ENCODE data around the gene WHRN.

GRCh38 chr9:114404531-114404930 is 100.7 kb downstream of the WHRN start:
- TF ChIP-seq EZH2 (IDR thresholded peaks at IDR 0.05; ENCODE audit: low read depth) (no peak), CTCF (conservative IDR thresholded peaks at IDR 0.05) (no peak)

Data from PC-9 (cell line).